ENCODE data around the gene TGFBR1. TPM values are rescaled to one million over a fixed set of nuclear protein-coding genes. Genes with fewer than 3 reads are reported as not detected.

The TGFBR1 gene
- total and polyA plus RNA-seq, 8 donors: 34.6 to 74.1 (median 41.3) TPM

GRCh38 chr9:99177576-99178366, 72.9 kb downstream of the TGFBR1 start:
- no peak for DNase-seq
- Histone ChIP-seq H3K27me3 (no peaks in the 10 kb centered on the region), H3K36me3 (no peaks in the 10 kb centered on the region), H3K4me1 (no peaks in the 10 kb centered on the region), H3K9me3 (no peaks in the 10 kb centered on the region), H3K4me3 (no peak overlapping the region), H3K27ac (no peak overlapping the region)
- no peak for ATAC-seq
- TF ChIP-seq CTCF (IDR thresholded peaks at IDR 0.05): no peak
- intact Hi-C loops (cut with DNase I): loop anchor here in 1 of 2 donors (10.0 kb wide), 1 partner anchor 63 kb away; no protein-coding TSS in a partner anchor

- Histone ChIP-seq H3K27ac (no peak overlapping the region), H3K9me3 (no peaks in the 10 kb centered on the region), H3K27me3 (no peaks in the 10 kb centered on the region), H3K4me1 (peaks cover 0 to 2% of the 10 kb centered on the region in 2 donors), H3K4me3 (no peak overlapping the region), H3K36me3 (no peaks in the 10 kb centered on the region)
- no peak for TF ChIP-seq CTCF (IDR thresholded peaks at IDR 0.05)
- intact Hi-C loops (cut with DNase I): loop anchor here in 1 of 2 donors (10.0 kb wide), 1 partner anchor 64 kb away; no protein-coding TSS in a partner anchor
- no peak for ATAC-seq
- no peak for DNase-seq
Observed at GRCh38 chr9:99178912-99179872, 74.3 kb downstream of the TGFBR1 start.

GRCh38 chr9:99180199-99180598, 75.3 kb downstream of the TGFBR1 start:
- H3K27ac ChIP-seq: no peak overlapping the region
- H3K4me1 ChIP-seq: peaks cover 5 to 12% of the 10 kb centered on the region in 2 donors
- H3K27me3 ChIP-seq: no peaks in the 10 kb centered on the region
- ATAC-seq: no peak
- TF ChIP-seq CTCF (IDR thresholded peaks at IDR 0.05): no peak
- no peaks in the 10 kb centered on the region for H3K9me3 ChIP-seq
- no peaks in the 10 kb centered on the region for H3K36me3 ChIP-seq
- intact Hi-C loops (cut with DNase I): no loop called here
- DNase-seq: no peak
- no peak overlapping the region for H3K4me3 ChIP-seq

- H3K4me3 ChIP-seq: no peak overlapping the region
- no peaks in the 10 kb centered on the region for H3K9me3 ChIP-seq
- no peaks in the 10 kb centered on the region for H3K27me3 ChIP-seq
- H3K36me3 ChIP-seq: no peaks in the 10 kb centered on the region
- intact Hi-C loops (cut with DNase I): no loop called here
- ATAC-seq (no peak), DNase-seq (no peak)
- TF ChIP-seq CTCF (IDR thresholded peaks at IDR 0.05): no peak
- no peak overlapping the region for H3K27ac ChIP-seq
- H3K4me1 ChIP-seq: peaks cover 5 to 12% of the 10 kb centered on the region in 2 donors
Observed at GRCh38 chr9:99180662-99181061, 75.7 kb downstream of the TGFBR1 start.

- no peaks in the 10 kb centered on the region for H3K9me3 ChIP-seq
- intact Hi-C loops (cut with DNase I): no loop called here
- no peak for TF ChIP-seq CTCF (IDR thresholded peaks at IDR 0.05)
- no peak overlapping the region for H3K4me3 ChIP-seq
- DNase-seq (no peak), ATAC-seq (no peak)
- no peaks in the 10 kb centered on the region for H3K27me3 ChIP-seq
- H3K4me1 ChIP-seq: peaks cover 5 to 12% of the 10 kb centered on the region in 2 donors
- H3K27ac ChIP-seq: no peak overlapping the region
- H3K36me3 ChIP-seq: no peaks in the 10 kb centered on the region
Observed at GRCh38 chr9:99181206-99181605, 76.3 kb downstream of the TGFBR1 start.
